Right atrium auricular region (tissue), 2 donors: ENCODE measurements around the gene NEU1. TPM values are rescaled to one million over a fixed set of nuclear protein-coding genes. Genes with fewer than 3 reads are reported as not detected.

Source experiments
- DNase-seq: peaks from one replicate; pipeline ENCODE4 v3.0.0-alpha.2; 2019; ENCODE audit warnings: low spot score
- H3K27ac ChIP-seq, 2 donors: fragments of 200-600 bp; sonication (generic); 1 replicate in 1 of 2; 2 replicates in 1 of 2; pipeline ENCODE4 v1.5.1; 2016 to 2019
- H3K27me3 ChIP-seq, 2 donors: fragments of 200-600 bp; sonication (generic); one replicate each; pipeline versions ENCODE4 v1.5.1 to v1.6.0; 2017 to 2019
- H3K36me3 ChIP-seq: fragments of 200-600 bp; sonication (generic); one replicate; pipeline ENCODE4 v1.5.1; 2016
- H3K4me1 ChIP-seq, 2 donors: fragments of 200-600 bp; sonication (generic); one replicate each; pipeline versions ENCODE4 v1.5.1 to v1.6.0; 2017 to 2019
- H3K4me3 ChIP-seq, 2 donors: fragments of 200-600 bp; sonication (generic); 1 replicate in 1 of 2; 2 replicates in 1 of 2; pipeline ENCODE4 v1.5.1; 2017 to 2019; ENCODE audit warnings: mild to moderate bottlenecking in 1 of 2, moderate library complexity in 1 of 2
- H3K9me3 ChIP-seq, 2 donors: fragments of 200-600 bp; sonication (generic); one replicate each; pipeline ENCODE4 v1.5.1; 2019
- total RNA-seq, 2 donors: library from RNA; depleted of rRNA; stranded (reverse); fragments of >200 nt; gene quantifications; one replicate each; pipeline ENCODE4 v1.1.0, GENCODE V29; 2016
- TF ChIP-seq, protein P1 (sequence below), 2 donors: fragments of 200-600 bp; sonication (generic); IDR thresholded peaks; one replicate each; pipeline ENCODE4 v1.5.1; 2019; ENCODE audit warnings: antibody characterized with exemption in 2 of 2

NEU1 gene
- total RNA-seq, 2 donors from 2014 or later: 28.0 to 37.7 TPM

DNA sequence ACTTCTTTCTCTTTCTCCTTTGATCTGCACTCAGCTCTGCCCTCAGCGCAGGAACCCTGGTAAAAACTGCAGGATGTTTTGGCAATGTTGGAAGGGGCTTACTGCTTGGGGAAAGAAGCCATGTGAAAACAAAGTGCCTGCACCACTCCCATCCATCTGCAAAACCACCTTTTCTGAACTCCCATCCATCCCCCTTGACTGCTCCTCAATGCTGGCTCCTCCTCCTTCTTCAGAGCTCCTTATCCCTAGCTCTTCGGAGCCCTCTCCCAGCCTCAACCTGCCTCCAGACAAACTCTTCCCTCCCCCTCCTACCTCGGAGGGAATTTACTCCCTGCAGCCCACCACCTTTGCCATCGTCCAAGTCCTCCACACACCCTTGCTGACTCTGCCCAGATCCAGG lies 43.5 kb upstream of the NEU1 start:
- no peaks in the 10 kb centered on the region for H3K36me3 ChIP-seq
- no peaks in the 10 kb centered on the region for H3K27me3 ChIP-seq
- no peak overlapping the region for H3K27ac ChIP-seq
- peaks cover 0 to 13% of the 10 kb centered on the region in 2 donors for H3K4me1 ChIP-seq
- H3K4me3 ChIP-seq: no peak overlapping the region
- TF ChIP-seq, protein P1, sequence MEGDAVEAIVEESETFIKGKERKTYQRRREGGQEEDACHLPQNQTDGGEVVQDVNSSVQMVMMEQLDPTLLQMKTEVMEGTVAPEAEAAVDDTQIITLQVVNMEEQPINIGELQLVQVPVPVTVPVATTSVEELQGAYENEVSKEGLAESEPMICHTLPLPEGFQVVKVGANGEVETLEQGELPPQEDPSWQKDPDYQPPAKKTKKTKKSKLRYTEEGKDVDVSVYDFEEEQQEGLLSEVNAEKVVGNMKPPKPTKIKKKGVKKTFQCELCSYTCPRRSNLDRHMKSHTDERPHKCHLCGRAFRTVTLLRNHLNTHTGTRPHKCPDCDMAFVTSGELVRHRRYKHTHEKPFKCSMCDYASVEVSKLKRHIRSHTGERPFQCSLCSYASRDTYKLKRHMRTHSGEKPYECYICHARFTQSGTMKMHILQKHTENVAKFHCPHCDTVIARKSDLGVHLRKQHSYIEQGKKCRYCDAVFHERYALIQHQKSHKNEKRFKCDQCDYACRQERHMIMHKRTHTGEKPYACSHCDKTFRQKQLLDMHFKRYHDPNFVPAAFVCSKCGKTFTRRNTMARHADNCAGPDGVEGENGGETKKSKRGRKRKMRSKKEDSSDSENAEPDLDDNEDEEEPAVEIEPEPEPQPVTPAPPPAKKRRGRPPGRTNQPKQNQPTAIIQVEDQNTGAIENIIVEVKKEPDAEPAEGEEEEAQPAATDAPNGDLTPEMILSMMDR (IDR thresholded peaks at IDR 0.05): no peak
- no peak for DNase-seq
- H3K9me3 ChIP-seq: no peaks in the 10 kb centered on the region

- H3K27me3 ChIP-seq: no peaks in the 10 kb centered on the region
- TF ChIP-seq, protein P1 (IDR thresholded peaks at IDR 0.05): no peak
- H3K4me3 ChIP-seq: no peak overlapping the region
- no peak for DNase-seq
- no peaks in the 10 kb centered on the region for H3K36me3 ChIP-seq
- H3K9me3 ChIP-seq: no peaks in the 10 kb centered on the region
- no peak overlapping the region for H3K27ac ChIP-seq
- H3K4me1 ChIP-seq: peaks cover 0 to 19% of the 10 kb centered on the region in 2 donors
Observed at GRCh38 chr6:31905041-31905440, 42.4 kb upstream of the NEU1 start.

DNA sequence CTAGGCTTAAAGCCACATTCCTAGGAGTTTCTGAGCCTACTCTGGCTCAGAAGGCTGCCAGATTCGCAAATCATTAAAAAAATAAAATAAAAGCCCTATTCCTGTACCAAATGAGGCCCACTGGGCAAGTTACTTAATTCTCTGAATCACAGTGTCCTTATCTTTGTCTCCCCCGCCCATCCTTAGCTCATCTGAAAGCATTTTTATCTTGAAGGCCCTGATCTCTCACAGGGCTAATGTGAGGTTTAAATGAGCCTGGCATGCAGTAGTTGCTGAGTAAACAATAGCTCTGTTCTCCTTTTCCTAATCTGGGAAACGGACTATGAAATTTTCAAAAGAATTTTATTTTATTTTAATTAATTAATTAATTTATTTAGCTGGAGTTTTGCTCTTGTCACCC lies 41.3 kb upstream of the NEU1 start:
- H3K4me3 ChIP-seq: no peak overlapping the region
- no peaks in the 10 kb centered on the region for H3K27me3 ChIP-seq
- H3K27ac ChIP-seq: no peak overlapping the region
- H3K4me1 ChIP-seq: peaks cover 0 to 28% of the 10 kb centered on the region in 2 donors
- no peaks in the 10 kb centered on the region for H3K9me3 ChIP-seq
- TF ChIP-seq, protein P1 (IDR thresholded peaks at IDR 0.05): no peak
- H3K36me3 ChIP-seq: no peaks in the 10 kb centered on the region
- DNase-seq: no peak

- TF ChIP-seq, protein P1 (IDR thresholded peaks at IDR 0.05): no peak
- Histone ChIP-seq H3K9me3 (no peaks in the 10 kb centered on the region), H3K4me3 (peak within 1 kb of the TSS; percentile 61 to 73), H3K27ac (peak within 1 kb of the TSS; percentile 89 to 91), H3K4me1 (peaks cover 0 to 39% of the 10 kb centered on the region in 2 donors), H3K27me3 (no peaks in the 10 kb centered on the region), H3K36me3 (no peaks in the 10 kb centered on the region)
- DNase-seq: peak; percentile 85
Observed at GRCh38 chr6:31901953-31902643, 39.5 kb upstream of the NEU1 start, which contains the start of gene ZBTB12. TSS of gene ZBTB12 (minus strand) at chr6:31902086. CDS start at chr6:31901305, 781 bp downstream.

DNA sequence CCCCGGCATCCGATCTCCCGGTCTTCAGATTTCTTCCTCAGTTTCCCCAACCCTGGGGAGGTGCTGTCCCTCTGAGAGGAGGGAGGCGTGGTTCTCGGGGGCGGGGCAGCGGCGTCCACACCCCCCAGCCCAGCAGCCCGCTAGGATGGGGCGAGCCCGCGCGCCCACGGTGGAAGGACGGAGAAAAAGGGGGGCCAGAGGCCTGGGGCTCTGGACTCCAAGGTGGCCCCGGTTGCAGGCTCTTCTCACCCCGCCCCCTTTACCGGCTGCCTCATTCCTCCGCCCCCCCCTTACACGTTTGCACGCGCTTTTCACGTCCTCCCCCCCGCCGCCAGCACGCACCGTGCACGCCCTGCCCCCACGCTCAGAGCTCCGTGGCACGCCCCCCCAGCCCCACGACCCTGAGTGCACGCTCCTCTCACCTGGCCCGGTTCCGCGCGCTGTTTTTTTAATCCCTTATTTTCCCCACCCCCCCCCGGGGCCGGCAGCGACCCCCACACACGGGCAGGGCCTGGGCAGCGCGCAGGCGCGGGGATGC lies 38.9 kb upstream of the NEU1 start:
- H3K36me3 ChIP-seq: no peaks in the 10 kb centered on the region
- H3K9me3 ChIP-seq: no peaks in the 10 kb centered on the region
- peak overlapping the region; percentile 89 to 91 for H3K27ac ChIP-seq
- no peaks in the 10 kb centered on the region for H3K27me3 ChIP-seq
- no peak for DNase-seq
- peak overlapping the region; percentile 61 to 73 for H3K4me3 ChIP-seq
- TF ChIP-seq, protein P1 (IDR thresholded peaks at IDR 0.05): no peak
- peaks cover 0 to 45% of the 10 kb centered on the region in 2 donors for H3K4me1 ChIP-seq
